Placental pericyte (primary cell): ENCODE data around the gene CCDC142. TPM values are rescaled to one million over a fixed set of nuclear protein-coding genes. Genes with fewer than 3 reads are reported as not detected.

Experiments
- total RNA-seq: library from RNA; depleted of rRNA; stranded (reverse); fragments of >200 nt; gene quantifications from 2 replicates; pipeline ENCODE4 v1.2.3, GENCODE V29; 2012

Gene CCDC142, protein sequence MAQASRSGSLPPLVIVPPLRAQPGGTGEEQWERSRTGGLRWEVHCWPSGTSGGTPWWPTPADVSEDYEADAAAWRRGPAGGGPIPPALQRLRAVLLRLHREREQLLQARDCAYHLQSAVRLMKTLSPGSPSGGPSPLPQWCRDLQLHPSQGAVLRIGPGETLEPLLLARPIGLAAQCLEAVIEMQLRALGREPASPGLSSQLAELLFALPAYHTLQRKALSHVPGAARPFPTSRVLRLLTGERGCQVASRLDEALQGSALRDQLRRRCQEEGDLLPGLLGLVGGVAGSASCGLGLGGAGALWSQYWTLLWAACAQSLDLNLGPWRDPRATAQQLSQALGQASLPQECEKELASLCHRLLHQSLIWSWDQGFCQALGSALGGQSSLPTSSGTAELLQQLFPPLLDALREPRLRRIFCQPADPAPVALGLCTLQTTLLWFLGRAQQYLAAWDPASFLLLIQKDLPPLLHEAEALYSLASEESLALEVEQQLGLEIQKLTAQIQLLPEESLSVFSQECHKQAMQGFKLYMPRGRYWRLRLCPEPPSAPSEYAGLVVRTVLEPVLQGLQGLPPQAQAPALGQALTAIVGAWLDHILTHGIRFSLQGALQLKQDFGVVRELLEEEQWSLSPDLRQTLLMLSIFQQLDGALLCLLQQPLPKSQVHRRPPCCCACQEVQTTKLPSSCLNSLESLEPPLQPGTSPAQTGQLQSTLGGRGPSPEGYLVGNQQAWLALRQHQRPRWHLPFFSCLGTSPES
- total RNA-seq, result 24.7 and 35.1 TPM in 2 replicates

DNA sequence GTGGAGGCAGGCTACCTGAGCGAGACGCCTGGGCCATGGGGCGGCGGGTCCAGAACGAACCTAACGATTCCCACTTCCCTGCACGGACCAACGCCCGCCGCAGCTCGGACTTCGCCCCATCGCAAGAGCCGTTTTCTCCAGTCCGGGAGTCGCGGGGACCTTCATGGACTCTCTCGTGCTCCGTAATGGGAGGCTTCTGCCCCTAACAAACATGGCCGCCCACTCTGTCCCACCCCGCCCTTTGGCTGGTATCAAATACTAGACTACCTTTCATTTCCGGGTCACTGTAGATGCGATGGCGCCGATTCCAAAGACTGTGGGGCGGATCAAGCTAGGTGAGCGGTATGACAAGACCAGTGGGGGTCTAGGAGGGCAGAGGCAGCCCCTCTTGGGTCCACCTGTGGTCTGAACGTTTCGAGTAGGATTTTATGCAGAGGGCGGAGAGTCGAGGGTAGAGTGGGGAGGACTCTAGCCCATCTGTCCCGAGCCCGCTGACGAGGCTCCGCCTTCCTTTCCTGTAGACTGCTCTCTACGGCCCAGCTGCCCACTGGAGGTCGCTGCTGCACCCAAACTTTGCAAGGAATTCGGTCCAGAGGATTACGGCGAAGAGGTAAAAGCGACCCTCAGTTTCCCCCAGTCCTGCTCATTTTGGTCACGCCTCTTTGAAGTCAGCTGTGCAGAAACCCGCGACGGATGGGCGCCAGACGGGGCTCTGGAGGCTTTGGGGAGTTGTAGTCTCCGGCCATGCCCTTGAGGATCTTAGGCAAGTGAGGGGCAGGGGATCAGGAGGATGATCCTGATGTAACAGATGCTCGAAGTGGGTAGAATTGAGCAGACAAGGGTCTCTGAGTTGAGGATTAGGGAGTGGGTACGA lies at the start of gene CCDC142, which contains the start of gene TTC31:
Gene CCDC142 (minus strand): TSS at position 198 of the 874 bp plus-strand sequence. CDS start 161 bp downstream, at position 37.
Gene TTC31 (plus strand): TSS at position 281 of the 874 bp plus-strand sequence. CDS start 15 bp downstream, at position 296.

GRCh38 chr2:74529357-74530238 lies 46.8 kb upstream of the CCDC142 start, which contains the start of the genes AUP1 and HTRA2:
Gene AUP1 (minus strand): TSS chr2:74529706. CDS start chr2:74529629, 77 bp downstream.
Gene HTRA2 (plus strand): TSS chr2:74529933. CDS start chr2:74530007, 74 bp downstream.

GRCh38 chr2:74525717-74526648 lies 43.2 kb upstream of the CCDC142 start, which contains the start of gene DQX1:
Gene DQX1 (minus strand): TSS chr2:74526231. CDS start chr2:74525729, 502 bp downstream.

GRCh38 chr2:74514368-74515270 lies 31.8 kb upstream of the CCDC142 start, which contains the start of gene TLX2:
Gene TLX2 (plus strand): TSS chr2:74514450. CDS start chr2:74514807, 357 bp downstream.

GRCh38 chr2:74507145-74507925 lies 24.5 kb upstream of the CCDC142 start, which contains the start of gene PCGF1:
Gene PCGF1 (minus strand): TSS chr2:74507695. CDS start chr2:74507668, 27 bp downstream.

DNA sequence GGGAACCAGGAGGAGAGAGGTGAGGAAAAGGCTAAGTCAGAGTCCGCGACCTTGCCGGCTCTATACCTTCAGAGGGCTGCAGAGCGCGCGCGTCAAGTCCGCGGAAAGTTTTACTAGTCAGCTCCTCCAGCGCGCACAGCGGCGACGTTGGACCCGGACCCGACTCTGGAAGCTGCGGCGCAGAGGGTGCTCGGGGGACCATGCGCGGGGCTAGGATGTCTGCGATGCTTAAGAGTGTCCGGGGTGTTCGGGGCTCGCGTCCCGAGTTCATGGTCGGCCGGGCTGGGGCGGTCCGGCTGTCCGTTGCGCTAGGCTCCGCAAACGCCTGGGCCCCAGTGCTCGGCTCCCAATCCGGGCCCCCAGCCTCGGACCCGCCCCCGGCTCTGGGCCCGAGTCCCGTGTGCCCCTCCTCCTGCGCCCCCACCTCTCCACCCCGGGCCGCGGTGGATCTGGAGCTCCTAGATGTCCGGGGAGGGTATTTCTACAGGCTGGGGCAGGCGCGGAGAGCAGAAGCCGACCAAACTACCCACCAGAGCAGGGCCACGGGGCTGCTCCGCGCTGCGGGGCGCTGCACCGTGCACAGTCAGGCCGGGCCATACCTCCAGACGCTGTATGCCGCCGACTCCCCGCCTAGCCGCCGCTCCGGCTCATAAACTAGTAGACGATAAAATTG lies 16.6 kb upstream of the CCDC142 start, which contains the start of gene LBX2:
Gene LBX2 (minus strand): TSS at position 337 of the 673 bp plus-strand sequence. CDS start 66 bp downstream, at position 271.

DNA sequence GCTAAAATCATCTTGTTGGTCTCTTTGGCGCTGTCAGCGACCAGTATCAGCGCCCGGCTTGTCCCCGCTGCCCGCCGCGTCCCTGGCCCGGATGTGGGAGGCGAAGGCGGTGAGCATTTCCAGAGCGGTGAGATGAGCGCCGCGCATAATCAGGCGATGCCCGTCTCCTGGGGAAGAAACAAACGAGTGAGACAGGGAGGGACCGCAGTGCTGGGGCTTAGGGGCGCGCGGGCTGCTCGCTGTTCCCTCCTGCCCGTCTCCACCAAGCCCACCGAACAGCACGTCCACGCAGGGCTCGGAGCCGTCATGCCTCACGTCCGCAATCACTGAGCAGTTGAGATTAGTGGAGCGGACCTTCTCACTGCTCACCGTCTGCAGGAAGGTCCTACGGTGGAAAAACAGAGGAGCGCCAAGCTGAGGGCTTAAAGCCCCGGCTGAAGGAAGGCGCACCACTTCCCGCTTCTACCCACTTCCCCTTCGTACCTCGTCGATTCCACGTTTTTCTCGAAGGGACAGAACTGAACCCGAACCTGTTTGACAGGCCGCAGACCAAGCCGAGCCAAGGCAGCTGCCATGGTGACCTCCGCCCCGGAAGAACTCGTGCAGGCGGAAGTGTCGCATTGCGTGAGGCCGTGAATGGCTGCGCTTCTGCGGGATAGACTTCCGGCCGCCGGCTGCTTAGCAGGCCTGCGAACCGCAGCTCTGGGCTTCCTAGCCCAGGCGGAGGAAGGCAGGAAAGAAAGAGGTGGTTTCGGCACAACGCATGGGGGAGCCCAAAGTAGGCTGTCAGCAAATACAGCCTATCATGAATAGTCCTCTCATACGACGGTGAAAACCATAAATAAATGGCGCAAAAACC lies 10.5 kb downstream of the CCDC142 start, which contains the start of gene MRPL53:
Gene MRPL53 (minus strand): TSS at position 595 of the 859 bp plus-strand sequence. CDS start 20 bp downstream, at position 575.

DNA sequence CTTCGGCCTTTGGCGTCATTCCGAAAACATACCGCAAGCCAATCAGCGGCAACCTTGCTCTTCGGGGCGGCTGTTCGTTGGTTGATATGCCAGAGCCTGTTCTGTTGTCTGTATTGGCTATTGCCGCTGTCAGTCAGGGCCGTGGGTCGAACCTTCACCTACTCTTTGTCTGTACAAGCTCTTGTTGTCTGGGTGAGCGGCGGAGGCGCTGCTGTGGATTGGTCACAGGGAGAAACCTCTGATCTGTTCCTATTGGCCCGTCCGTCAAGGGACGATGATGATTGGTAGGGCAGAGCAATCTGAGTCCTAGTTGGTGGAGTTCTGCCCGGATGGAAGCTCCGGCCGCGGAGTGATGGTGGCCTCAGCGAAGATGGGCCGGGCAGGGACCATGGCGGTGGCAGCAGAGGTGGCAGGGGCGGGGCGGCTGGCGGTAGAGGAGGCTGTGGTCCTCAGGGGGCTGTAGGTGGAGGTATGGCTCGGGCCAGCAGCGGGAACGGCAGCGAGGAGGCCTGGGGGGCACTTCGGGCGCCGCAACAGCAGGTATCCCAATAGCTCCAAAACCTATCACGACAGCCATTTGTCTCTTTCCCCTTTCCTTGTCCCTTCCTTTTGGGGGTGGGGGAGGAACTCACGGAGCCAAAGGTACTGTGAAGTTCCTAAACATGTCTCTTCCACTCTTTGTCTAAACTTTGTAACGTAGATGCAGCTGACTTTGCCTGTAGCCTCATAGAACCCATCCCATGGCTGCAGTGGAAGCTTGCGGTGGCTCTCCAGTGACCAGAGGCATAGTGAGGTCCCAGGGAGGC lies 24.5 kb downstream of the CCDC142 start, which contains the start of gene WBP1:
Gene WBP1 (plus strand): TSS at position 307 of the 806 bp plus-strand sequence. CDS start 165 bp downstream, at position 472.

DNA sequence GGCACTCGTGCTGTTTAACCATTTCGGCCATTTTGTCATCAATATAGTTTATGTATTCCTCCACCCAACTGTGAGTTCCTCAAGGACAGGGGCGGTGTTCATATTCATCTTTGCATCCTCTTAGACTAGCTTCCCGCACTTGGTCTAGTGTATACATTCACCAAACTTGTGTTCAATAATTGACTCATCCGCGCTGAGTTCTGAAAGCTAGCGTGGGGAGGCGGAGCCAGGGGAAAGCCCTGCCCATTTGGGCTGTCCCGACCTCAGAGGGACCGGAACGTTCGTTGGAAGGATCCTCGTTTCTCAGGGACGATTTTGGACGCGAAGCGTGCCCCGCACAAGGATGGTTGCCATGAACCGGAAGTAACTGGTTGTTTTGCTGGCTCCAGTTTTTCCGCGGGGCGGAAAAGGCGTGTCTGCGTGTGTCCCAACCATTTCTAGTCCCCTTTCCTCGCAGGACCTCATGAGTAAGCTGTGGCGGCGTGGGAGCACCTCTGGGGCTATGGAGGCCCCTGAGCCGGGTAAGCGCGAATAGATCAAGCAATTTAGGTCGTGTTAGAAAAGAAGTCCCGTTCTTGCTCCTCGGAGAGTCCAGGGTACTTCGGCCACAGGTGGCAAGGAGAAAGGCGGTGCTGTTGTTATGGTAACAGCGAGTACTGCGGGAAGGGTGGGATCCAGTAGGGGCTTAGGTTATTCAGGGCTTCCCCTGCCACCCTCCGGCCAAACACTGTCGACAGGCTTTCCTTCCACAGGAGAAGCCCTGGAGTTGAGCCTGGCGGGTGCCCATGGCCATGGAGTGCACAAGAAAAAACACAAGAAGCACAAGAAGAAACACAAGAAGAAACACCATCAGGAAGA lies 27.9 kb downstream of the CCDC142 start, which contains the start of gene INO80B:
Gene INO80B (plus strand): TSS at position 434 of the 858 bp plus-strand sequence. CDS start 30 bp downstream, at position 464.

DNA sequence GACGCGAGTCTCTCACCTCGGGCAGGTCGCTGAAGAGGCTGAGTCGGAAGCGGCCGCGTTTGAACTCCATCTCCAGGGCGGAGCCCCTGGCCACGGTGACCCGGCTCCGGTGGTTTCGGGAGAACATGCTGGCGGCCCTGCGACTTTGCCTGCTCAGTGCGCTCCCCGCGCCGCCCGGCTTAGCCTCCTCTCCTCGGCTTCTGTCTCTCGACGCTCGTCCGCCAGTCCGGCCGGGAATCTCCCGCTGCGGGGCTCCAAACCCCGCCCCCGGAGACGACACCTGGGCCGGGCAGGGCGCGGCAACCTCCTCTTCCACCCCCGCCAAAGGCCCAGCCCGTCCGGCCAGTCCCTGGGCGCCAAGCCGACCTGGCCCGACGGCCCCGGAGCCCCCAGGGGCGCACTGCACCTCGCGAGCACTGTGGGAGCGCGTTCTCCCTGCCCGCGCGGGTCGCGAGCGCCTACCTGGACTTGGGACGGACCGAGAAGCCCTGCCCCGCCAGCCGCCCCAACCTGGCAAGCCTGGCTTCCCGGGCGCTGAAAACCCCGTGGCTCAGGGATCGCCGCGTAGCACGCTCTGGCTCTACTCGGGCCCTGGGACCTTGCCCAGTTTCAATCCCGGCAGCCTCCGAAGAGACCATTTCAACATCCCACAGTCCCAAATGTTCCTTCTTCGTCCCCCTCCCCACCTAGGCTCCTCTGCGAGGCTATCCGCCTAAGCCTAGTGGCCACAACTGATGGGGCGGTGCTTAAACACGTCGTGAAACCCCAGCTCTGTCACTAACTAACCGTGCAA lies 40.9 kb downstream of the CCDC142 start, which contains the start of gene RTKN:
Gene RTKN (minus strand): TSS at position 248 of the 793 bp plus-strand sequence. CDS start 121 bp downstream, at position 127.

